ENCODE measurements around the gene OGT.

- no peak for TF ChIP-seq RAD21 (IDR thresholded peaks at IDR 0.05; ENCODE audit: low read length)
- no peak for TF ChIP-seq SIN3A (IDR thresholded peaks at IDR 0.05; ENCODE audit: borderline replicate concordance, low read depth, low read length)
- TF ChIP-seq POLR2AphosphoS5 (IDR thresholded peaks at IDR 0.05; ENCODE audit: low read depth, low read length), result no peak
- no peak for TF ChIP-seq CTCF (IDR thresholded peaks at IDR 0.05)
- no peak for TF ChIP-seq EP300 (IDR thresholded peaks at IDR 0.05; ENCODE audit: borderline replicate concordance in 1 of 2, low read depth in 1 of 2, low read length in 1 of 2)
- TF ChIP-seq MAX (IDR thresholded peaks at IDR 0.05; ENCODE audit: low read depth), result no peak
- no peak for TF ChIP-seq RCOR1 (IDR thresholded peaks at IDR 0.05; ENCODE audit: low read length)
- no peak for TF ChIP-seq USF2 (IDR thresholded peaks at IDR 0.05; ENCODE audit: borderline replicate concordance, low read depth, low read length)
- TF ChIP-seq EZH2phosphoT487 (IDR thresholded peaks at IDR 0.05; ENCODE audit: borderline replicate concordance, low read depth), result no peak
- TF ChIP-seq IRF3 (IDR thresholded peaks at IDR 0.05; ENCODE audit: low read depth, low read length), result no peak
- no peak for TF ChIP-seq FOXM1 (IDR thresholded peaks at IDR 0.05; ENCODE audit: low read depth)
- TF ChIP-seq TAF1 (IDR thresholded peaks at IDR 0.05; ENCODE audit: borderline replicate concordance, low read depth, low read length), result no peak
Observed at GRCh38 chrX:71565474-71566041, 32.7 kb downstream of the OGT start.
